Measurements from ENCODE around the gene MYO7A.

MYO7A gene

DNA sequence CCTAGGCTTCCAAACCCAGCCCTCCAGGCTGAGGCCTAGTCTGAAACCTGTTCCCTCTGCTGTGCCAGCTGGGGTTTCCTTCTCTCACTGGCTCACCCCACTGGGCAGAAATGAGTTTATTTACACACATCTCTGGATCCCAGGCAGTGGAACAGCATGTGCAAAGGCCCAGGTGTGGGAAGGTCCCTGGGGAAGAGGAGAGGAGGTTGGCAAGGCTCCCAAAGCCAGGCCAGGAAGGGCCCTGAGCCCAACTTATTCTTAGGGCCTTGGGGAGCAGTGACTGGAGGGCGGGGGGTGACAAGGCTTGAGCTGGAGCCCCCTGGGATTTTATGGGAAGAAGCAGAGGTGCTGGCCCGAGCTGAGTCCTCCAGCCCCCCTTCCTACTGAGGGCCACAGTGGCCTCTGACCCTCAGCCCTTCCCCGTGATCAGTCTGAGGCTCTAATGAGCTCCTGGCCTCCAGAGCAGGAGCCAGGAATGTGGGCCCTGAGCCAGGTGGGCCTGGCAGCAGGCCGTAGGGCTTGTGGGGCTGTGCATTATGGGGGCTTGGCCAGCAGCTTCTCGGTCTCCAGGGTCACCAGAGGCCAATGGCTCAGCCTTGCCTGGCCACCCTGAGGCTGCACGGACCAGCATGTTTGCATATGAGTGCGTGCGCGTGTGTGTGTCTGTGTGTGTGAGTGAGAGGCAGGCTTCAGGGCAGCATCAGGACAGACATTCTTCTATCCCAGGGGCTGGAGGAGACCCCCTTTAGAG is 2.9 kb downstream of the MYO7A start:
- in situ Hi-C loops (cut with MboI; ENCODE audit: low sequenced_read_pairs, unreplicated experiment): no loop called here
- no peak for DNase-seq (ENCODE audit: low spot score)
- TF ChIP-seq, protein P1, sequence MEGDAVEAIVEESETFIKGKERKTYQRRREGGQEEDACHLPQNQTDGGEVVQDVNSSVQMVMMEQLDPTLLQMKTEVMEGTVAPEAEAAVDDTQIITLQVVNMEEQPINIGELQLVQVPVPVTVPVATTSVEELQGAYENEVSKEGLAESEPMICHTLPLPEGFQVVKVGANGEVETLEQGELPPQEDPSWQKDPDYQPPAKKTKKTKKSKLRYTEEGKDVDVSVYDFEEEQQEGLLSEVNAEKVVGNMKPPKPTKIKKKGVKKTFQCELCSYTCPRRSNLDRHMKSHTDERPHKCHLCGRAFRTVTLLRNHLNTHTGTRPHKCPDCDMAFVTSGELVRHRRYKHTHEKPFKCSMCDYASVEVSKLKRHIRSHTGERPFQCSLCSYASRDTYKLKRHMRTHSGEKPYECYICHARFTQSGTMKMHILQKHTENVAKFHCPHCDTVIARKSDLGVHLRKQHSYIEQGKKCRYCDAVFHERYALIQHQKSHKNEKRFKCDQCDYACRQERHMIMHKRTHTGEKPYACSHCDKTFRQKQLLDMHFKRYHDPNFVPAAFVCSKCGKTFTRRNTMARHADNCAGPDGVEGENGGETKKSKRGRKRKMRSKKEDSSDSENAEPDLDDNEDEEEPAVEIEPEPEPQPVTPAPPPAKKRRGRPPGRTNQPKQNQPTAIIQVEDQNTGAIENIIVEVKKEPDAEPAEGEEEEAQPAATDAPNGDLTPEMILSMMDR (IDR thresholded peaks at IDR 0.05; ENCODE audit: borderline replicate concordance, control extremely low read depth, extremely low read depth, insufficient read depth, missing control alignments): no peak

DNA sequence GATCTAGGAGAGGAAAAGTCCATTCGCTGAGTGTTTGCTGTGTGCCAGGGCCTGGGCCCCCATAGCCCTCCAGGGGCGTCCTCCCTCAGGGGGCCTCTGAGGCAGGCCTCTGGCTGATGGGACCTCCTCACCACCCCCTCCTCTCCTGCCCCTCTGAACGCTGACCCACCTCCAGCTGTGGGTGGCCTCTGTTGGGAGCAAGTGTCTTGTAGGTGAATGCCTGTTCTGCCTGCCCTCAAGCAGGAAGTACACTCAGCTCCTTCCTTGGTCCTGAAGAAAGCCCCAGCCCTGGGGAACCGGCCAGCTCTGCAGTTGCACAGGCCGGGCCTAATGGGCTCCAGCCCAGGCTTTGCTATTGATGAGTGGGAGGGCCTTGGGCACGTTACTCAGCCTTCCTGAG is 3.5 kb downstream of the MYO7A start:
- TF ChIP-seq, protein P1 (IDR thresholded peaks at IDR 0.05; ENCODE audit: borderline replicate concordance, control extremely low read depth, extremely low read depth, insufficient read depth, missing control alignments): no peak
- in situ Hi-C loops (cut with MboI; ENCODE audit: low sequenced_read_pairs, unreplicated experiment): no loop called here
- DNase-seq (ENCODE audit: low spot score): no peak

DNA sequence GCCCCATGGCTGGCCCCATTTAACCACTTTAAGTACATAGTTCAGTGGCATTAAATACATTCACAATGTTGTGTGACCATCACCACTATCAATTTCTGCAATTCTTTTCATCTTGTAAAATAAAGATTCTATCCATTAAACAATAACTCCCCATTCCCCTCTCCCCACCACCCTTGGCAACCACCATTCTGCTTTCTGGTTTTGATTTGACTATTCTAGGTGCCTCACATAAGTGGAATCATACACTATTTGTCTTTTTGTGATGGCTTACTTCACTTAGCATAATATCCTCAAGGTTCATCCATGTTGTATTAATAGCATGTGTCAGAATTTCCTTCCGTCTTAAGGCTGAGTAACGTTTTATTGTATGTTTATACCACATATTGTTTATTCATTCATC is 7.0 kb downstream of the MYO7A start:
- no peak for DNase-seq (ENCODE audit: low spot score)
- TF ChIP-seq, protein P1 (IDR thresholded peaks at IDR 0.05; ENCODE audit: borderline replicate concordance, control extremely low read depth, extremely low read depth, insufficient read depth, missing control alignments): no peak
- in situ Hi-C loops (cut with MboI; ENCODE audit: low sequenced_read_pairs, unreplicated experiment): no loop called here

DNA sequence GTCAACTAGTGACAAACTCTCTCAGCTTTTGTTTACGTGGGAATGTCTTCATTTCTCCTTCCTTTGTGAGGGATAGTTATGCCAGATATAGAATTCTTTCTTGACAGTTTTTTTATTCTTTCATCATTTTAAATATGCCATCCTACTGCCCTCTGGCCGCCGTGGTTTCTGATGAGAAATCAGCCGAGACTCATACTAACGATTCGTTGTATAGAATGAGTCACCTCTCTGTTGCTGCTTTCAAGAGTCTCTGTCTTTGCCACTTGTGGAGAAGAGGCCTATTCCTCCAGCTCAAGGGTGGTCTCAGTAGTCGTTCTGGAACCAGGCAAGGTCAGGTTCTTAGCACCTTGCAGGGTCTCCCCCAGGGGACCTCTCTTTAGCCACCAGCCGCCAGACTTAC is 8.0 kb downstream of the MYO7A start:
- in situ Hi-C loops (cut with MboI; ENCODE audit: low sequenced_read_pairs, unreplicated experiment): no loop called here
- TF ChIP-seq, protein P1 (IDR thresholded peaks at IDR 0.05; ENCODE audit: borderline replicate concordance, control extremely low read depth, extremely low read depth, insufficient read depth, missing control alignments): no peak
- no peak for DNase-seq (ENCODE audit: low spot score)

DNA sequence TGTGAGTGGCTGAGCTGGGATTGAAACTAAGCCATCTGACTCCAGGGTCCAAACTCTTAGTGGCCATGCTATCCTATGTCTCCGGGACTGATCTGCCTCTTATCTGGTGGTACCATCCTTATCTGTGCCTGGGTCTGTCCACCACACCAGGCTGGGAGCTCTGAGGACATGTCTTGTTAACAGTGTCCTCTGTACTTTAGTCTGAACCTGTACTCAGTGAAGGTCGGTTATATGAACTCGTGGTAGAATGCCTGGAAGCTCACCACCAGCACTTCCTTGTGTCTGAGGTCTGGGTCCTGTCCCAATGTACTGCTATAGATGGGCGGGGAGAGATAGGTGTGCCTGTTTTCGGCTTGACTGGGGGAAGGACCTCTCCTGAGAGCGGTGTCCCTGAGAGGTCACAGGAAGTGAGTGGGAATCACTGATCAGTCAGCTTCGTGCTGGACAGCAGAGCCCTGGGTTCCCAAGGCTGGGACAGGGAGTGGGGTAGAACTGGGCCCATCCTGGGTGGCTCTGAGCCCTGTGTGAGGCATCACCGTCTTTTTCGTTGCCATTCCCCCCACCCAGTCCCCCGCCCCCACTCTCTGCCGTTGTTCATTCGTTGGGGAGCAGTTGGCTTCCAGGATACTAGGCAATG is 8.9 kb downstream of the MYO7A start:
- in situ Hi-C loops (cut with MboI; ENCODE audit: low sequenced_read_pairs, unreplicated experiment): no loop called here
- no peak for DNase-seq (ENCODE audit: low spot score)
- TF ChIP-seq, protein P1 (IDR thresholded peaks at IDR 0.05; ENCODE audit: borderline replicate concordance, control extremely low read depth, extremely low read depth, insufficient read depth, missing control alignments): no peak

DNA sequence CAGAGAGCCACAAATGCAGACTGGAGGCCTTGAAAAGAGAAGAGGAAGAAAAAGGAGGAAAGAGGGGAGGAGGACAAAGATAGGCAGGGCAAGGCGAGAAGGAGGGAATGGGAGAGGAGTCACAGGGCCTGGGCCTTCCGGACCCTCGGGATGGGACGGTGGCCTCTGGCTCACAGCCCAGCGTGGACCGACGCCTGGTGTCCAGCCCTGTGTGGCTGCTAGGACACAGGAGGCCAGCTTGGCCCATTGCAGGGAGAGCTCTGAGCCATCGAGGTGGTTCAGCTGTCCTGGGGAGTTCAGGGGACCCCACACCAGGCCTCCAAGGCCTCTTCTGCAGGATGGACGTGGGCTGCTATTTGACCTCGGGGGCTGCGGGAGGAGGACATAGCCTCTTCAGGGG is 9.4 kb downstream of the MYO7A start:
- TF ChIP-seq, protein P1 (IDR thresholded peaks at IDR 0.05; ENCODE audit: borderline replicate concordance, control extremely low read depth, extremely low read depth, insufficient read depth, missing control alignments): no peak
- no peak for DNase-seq (ENCODE audit: low spot score)
- in situ Hi-C loops (cut with MboI; ENCODE audit: low sequenced_read_pairs, unreplicated experiment): no loop called here
